ENCODE measurements around the gene SPAG6. TPM values are rescaled to one million over a fixed set of nuclear protein-coding genes. Genes with fewer than 3 reads are reported as not detected.

The SPAG6 gene
- total RNA-seq, 2 donors from 2014 or later = not detected

- intact Hi-C loops (cut with DNase I, micrococcal nuclease) = no loop called here
- no peak for ATAC-seq
- DNase-seq = no peak
Observed at GRCh38 chr10:22410846-22411245, 65.5 kb downstream of the SPAG6 start.

DNA sequence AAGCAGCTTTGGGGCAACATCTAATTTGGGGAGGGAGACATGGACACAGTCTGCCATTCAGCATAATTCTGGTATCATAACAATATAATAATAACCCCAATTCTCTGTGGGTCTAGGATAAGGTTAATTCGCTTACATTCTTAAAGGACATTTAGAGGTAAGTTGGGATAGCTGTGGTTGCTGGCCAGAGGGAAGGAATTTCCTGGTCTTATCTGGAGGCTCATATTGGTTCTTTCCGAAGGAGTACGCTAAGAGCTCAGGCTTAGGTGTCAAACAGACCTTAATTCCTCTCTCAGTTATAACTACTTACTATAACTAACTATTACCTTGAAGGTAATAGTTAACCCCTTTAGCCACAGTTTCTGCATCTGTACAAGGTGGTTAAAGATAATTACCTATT lies 68.8 kb downstream of the SPAG6 start:
- ATAC-seq (no peak), DNase-seq (no peak)
- intact Hi-C loops (cut with DNase I, micrococcal nuclease) = no loop called here

DNA sequence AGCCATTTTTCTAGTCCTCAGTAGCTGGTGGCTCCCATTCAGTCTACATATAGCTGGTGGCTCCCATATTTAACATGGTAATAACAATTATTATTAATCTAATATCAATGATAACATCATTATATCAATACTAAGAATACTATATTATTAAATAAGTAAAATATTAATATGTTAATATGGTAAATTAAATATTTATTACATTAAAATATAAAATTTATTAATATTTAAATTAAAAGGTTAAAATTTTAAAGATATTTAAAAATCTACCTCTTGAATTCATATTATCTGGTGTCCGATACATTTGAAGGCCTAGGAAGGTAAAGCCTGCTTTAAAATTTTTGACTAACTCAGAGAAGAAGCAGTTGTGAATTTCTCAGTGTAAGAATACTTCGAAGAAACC lies 69.8 kb downstream of the SPAG6 start:
- DNase-seq (no peak), ATAC-seq (no peak)
- intact Hi-C loops (cut with DNase I, micrococcal nuclease) = no loop called here

- ATAC-seq = no peak
- intact Hi-C loops (cut with DNase I, micrococcal nuclease) = no loop called here
- DNase-seq = no peak
Observed at GRCh38 chr10:22417736-22418268, 72.5 kb downstream of the SPAG6 start.

DNA sequence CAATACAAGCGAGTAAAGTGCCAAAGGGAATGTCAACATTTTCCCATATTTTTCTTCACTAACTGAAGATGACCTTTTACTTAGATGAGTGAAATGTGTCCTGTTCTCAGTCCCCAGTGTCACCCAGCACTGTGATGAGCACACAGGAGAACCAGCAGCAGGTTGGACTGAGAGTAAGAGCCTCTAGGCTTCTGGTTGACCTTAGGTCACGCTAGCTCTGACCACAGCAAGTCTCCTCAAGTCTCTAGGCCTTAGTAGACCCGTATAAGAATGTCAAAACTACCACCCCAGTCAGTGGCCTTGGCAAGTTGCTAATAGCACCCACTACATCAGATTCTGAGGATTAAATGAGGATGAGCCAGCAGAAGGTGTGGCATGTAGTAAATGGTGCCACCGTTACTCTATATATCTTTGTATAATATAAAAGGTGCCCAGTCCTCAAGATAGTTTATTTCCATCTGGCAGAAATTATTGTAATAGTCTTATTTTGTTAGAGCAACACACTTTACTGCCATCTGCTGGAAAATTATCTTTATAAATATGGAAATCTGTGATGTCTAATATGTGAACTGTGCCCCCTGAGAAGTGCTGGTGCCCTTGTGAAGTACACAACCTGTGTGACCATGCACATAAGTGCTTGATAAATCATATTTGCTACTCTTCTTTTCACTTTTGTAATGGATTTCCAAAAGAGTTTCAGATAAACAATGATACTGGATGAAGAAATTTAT lies 75.7 kb downstream of the SPAG6 start:
- ATAC-seq (no peak), DNase-seq (no peak)
- intact Hi-C loops (cut with DNase I, micrococcal nuclease) = loop anchor here in 1 of 2 donors (10.0 kb wide), 1 partner anchor 426 kb away; no protein-coding TSS in a partner anchor

- DNase-seq (no peak), ATAC-seq (no peak)
- intact Hi-C loops (cut with DNase I, micrococcal nuclease) = loop anchor here in 1 of 2 donors (10.0 kb wide), 1 partner anchor 432 kb away; no protein-coding TSS in a partner anchor
Observed at GRCh38 chr10:22426653-22427052, 81.4 kb downstream of the SPAG6 start.

DNA sequence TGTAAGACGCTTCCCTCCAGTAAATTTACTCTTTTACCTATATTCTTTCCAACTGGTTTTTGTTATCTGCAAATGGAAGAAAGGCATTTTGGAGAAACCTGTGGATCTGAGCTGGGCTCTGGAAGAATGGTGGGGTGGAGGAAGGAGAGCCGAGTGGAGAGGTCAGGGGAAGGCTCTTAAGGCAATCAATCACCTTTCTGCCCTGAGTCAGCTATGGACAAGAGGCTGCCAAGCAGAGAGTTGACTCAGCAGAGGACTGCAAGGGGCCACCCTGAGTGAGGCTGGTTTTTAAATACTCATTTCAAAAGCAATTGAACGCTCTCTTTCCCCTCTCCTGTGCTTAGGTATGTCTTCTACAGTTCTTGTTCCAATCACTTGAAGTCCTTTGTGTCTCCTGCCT lies 81.8 kb downstream of the SPAG6 start:
- DNase-seq (no peak), ATAC-seq (no peak)
- intact Hi-C loops (cut with DNase I, micrococcal nuclease) = loop anchor here in 1 of 2 donors (10.0 kb wide), 1 partner anchor 432 kb away; no protein-coding TSS in a partner anchor

- intact Hi-C loops (cut with DNase I, micrococcal nuclease) = loop anchor here in 1 of 2 donors (10.0 kb wide), 1 partner anchor 433 kb away; no protein-coding TSS in a partner anchor
- DNase-seq (no peak), ATAC-seq (no peak)
Observed at GRCh38 chr10:22427890-22428571, 82.7 kb downstream of the SPAG6 start.

GRCh38 chr10:22429146-22429545 lies 83.8 kb downstream of the SPAG6 start:
- ATAC-seq (no peak), DNase-seq (no peak)
- intact Hi-C loops (cut with DNase I, micrococcal nuclease) = loop anchor here in 1 of 2 donors (10.0 kb wide), 1 partner anchor 434 kb away; no protein-coding TSS in a partner anchor

DNA sequence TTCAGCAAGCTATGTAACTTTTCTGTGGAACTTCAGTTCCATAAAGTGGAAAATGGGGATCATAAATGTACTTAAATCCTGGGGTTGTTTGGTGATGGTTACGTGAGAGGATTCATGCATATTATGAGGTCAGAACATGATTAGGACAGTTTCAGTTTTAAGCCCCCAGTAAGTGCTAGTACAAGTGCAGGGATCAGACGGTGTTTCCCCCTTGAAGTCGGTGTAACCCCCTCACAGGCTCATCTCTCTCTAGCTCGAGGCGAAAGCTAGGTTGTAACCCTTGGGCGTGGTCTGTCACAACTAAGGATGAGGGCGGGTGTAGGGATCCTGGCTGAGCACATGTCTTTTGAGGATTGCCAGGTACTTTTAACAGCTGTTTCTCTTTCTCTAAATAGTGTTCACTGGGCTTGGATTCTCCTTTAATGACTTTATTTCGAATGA lies 84.7 kb downstream of the SPAG6 start:
- intact Hi-C loops (cut with DNase I, micrococcal nuclease) = loop anchor here in 1 of 2 donors (10.0 kb wide), 1 partner anchor 435 kb away; no protein-coding TSS in a partner anchor
- ATAC-seq = no peak
- no peak for DNase-seq

GRCh38 chr10:22433875-22434274 lies 88.6 kb downstream of the SPAG6 start:
- ATAC-seq = no peak
- no peak for DNase-seq
- intact Hi-C loops (cut with DNase I, micrococcal nuclease) = no loop called here

DNA sequence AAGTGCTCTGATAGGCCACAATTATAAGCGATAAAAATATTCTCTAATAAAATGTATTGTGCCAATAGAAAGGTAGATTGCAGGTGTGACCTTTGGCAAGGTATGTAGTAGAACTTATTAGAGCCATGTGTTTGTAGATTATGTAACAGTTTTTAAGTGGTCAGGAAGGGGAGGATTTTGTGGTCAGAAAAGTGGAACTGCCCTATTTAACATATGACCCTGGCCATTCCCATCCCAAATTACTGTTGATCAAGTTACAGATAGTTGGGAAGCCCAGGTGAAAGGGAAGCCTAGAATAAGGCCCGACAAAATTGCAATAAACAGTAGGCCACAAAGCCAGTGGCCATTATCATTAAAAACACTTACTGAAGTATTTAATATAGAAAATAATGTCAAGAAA lies 89.2 kb downstream of the SPAG6 start:
- intact Hi-C loops (cut with DNase I, micrococcal nuclease) = no loop called here
- DNase-seq (no peak), ATAC-seq (no peak)

DNA sequence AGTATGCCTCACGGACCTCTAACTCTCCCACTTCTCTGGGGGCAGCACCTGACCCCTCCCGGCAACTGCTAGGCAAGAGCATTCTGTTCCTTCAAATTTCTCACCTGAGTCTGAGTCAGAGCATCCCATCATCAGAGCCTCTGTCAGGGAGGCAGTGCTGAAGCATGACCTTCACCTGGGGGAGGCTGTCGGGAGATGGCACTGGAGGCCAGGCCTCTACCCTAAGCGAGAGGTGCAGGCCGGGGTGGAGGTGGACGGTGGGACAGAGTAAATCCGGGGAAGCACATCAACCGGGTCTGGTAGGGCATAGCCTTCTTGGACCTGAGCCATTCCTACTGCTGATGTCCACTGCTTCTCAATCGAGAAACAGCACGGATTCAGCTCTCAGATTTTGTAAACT lies 90.4 kb downstream of the SPAG6 start:
- no peak for ATAC-seq
- DNase-seq = peak in 1 of 2 donors; percentile 9
- intact Hi-C loops (cut with DNase I, micrococcal nuclease) = no loop called here

DNA sequence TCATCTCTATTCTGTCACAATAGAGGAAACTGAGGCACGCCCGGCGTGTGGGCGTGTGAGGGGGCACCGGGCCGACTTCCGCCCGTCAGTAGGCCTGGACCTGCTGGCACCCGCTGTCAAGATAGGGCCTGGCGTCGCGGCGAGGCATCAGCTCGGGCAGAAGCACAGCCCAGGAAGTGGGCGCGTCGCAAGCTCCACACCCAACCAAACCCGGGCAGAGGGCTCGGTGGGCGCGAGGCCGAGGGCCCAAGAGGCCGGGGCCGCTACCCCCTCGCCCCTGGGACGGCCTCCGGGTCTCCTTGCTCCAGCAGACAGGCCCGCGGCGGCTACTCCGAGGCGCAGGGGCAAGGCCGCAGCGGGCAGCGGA lies 91.2 kb downstream of the SPAG6 start:
- intact Hi-C loops (cut with DNase I, micrococcal nuclease) = no loop called here
- DNase-seq = peak in 1 of 2 donors; percentile 38
- ATAC-seq = peak; percentile 50

GRCh38 chr10:22436893-22437619 lies 91.8 kb downstream of the SPAG6 start:
- intact Hi-C loops (cut with DNase I, micrococcal nuclease) = no loop called here
- DNase-seq (peak; percentile 90 to 94), ATAC-seq (peak; percentile 93)

- intact Hi-C loops (cut with DNase I, micrococcal nuclease) = no loop called here
- ATAC-seq = peak; percentile 45
- DNase-seq = peak in 1 of 2 donors; percentile 41
Observed at GRCh38 chr10:22437620-22438588, 92.6 kb downstream of the SPAG6 start.

GRCh38 chr10:22438711-22439110 lies 93.4 kb downstream of the SPAG6 start:
- ATAC-seq = no peak
- no peak for DNase-seq
- intact Hi-C loops (cut with DNase I, micrococcal nuclease) = no loop called here

DNA sequence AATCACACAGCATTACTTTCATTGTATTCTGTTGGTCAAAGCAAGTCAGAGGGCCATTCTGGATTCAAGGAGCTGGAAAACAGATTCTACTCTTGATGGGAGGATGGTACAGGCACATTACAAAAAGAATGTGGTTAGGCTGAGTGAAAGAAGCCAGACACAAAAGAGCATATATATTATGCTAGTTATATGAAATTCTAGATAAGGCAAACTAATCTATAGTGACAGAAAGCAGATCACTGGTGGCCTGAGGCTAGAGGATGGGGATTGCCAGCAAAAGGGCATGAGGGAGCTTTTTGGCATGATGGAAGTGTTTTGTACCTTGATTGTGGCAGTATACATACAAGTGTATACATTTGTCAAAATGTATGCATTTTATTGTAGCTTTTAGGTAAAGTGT lies 96.8 kb downstream of the SPAG6 start:
- intact Hi-C loops (cut with DNase I, micrococcal nuclease) = no loop called here

More for the DNA sequence above, 96.8 kb downstream of the SPAG6 start:
- DNase-seq (no peak), ATAC-seq (no peak)

All from left colon (tissue), 2 donors.